WTC11 (cell line): ENCODE results near the gene PDAP1. TPM values are rescaled to one million over a fixed set of nuclear protein-coding genes. Genes with fewer than 3 reads are reported as not detected.

Experiments
- ATAC-seq: fragments of 200-7000 bp; cut with Tn5 transposase; 2 replicates; pipeline ENCODE4 v1.10.0; 2021; ENCODE audit warnings: mild to moderate bottlenecking, moderate library complexity
- CTCF ChIA-PET: fragments of 300-600 bp; sonication (Branson Sonifier 250); formaldehyde crosslinking; loops from one replicate; lab custom pipeline; 2021; ENCODE audit warnings: antibody characterized with exemption; lab: Charles Lee
- POLR2A ChIA-PET: fragments of 350-600 bp; sonication (Branson Sonifier 250); formaldehyde crosslinking; loops from one replicate; lab custom pipeline; 2021; ENCODE audit warnings: antibody characterized with exemption; lab: Charles Lee
- DNase-seq: peaks from one replicate; pipeline ENCODE4 v3.0.0; 2021; ENCODE audit warnings: low spot score
- H3K27ac Mint-ChIP-seq: 2 replicates; pipeline ENCODE4 v1.8.0; 2021; ENCODE audit warnings: mixed read lengths
- H3K27me3 Mint-ChIP-seq: 2 replicates; pipeline ENCODE4 v1.8.0; 2021; ENCODE audit warnings: low read depth, mild to moderate bottlenecking, moderate library complexity, mixed read lengths
- H3K36me3 Mint-ChIP-seq: 2 replicates; pipeline ENCODE4 v1.8.0; 2021; ENCODE audit warnings: mixed read lengths
- H3K4me1 Mint-ChIP-seq: 2 replicates; pipeline ENCODE4 v1.8.0; 2022; ENCODE audit warnings: mixed read lengths
- H3K4me3 Mint-ChIP-seq: 2 replicates; pipeline ENCODE4 v1.8.0; 2021; ENCODE audit warnings: mild to moderate bottlenecking, moderate library complexity, mixed read lengths
- H3K9me3 Mint-ChIP-seq: 2 replicates; pipeline ENCODE4 v1.8.0; 2021; ENCODE audit warnings: mixed read lengths
- FOXK1 ChIP-seq: sonication (generic); formaldehyde crosslinking; IDR thresholded peaks from 2 replicates; pipeline ENCODE4 v1.8.0; 2022; ENCODE audit warnings: mild to moderate bottlenecking, moderate library complexity, missing genetic modification reagents
- PRDM15 ChIP-seq: sonication (generic); formaldehyde crosslinking; IDR thresholded peaks from 2 replicates; pipeline ENCODE4 v1.8.0; 2022; ENCODE audit warnings: missing genetic modification reagents
- STAT6 ChIP-seq: sonication (generic); formaldehyde crosslinking; conservative IDR thresholded peaks from 2 replicates; pipeline ENCODE4 v1.8.1; 2023; ENCODE audit warnings: mild to moderate bottlenecking, low read depth, missing genetic modification reagents, moderate library complexity
- ZNF121 ChIP-seq: sonication (generic); formaldehyde crosslinking; IDR thresholded peaks from 2 replicates; pipeline ENCODE4 v1.8.0; 2023; ENCODE audit warnings: missing genetic modification reagents
- ZNF532 ChIP-seq: fragments of 250-450 bp; sonication (Bioruptor Pico); IDR thresholded peaks from 2 replicates; pipeline ENCODE4 v1.9.0; 2021; ENCODE audit warnings: mild to moderate bottlenecking, borderline replicate concordance
- total RNA-seq: library from RNA; stranded (reverse); gene quantifications from 3 replicates; pipeline ENCODE4 v1.2.3, GENCODE V29; 2021

PDAP1 gene
- total RNA-seq, 1 experiment from 2014 or later, result 177 TPM

GRCh38 chr7:99429756-99430155, 21.4 kb upstream of the PDAP1 start (continued):
- no peak for TF ChIP-seq STAT6 (CRISPR knock-in tag)
- no peak for TF ChIP-seq FOXK1 (CRISPR knock-in tag)

GRCh38 chr7:99428972-99429566, 20.7 kb upstream of the PDAP1 start:
- CTCF ChIA-PET, result interaction anchor here (0.6 kb wide), 1 partner anchor 9 kb away, joined by 3 read pairs; no protein-coding TSS in a partner anchor
- peaks cover 68% of the 10 kb centered on the region for H3K36me3 Mint-ChIP-seq

More at GRCh38 chr7:99428972-99429566, 20.7 kb upstream of the PDAP1 start:
- no peak overlapping the region for H3K27ac Mint-ChIP-seq
- TF ChIP-seq PRDM15 (no peak), ZNF121 (peak; percentile 75), ZNF532 (CRISPR knock-in tag) (no peak)
- TF ChIP-seq, all 79 proteins: peak for 1
- POLR2A ChIA-PET, result interaction anchor here (0.9 kb wide), 1 partner anchor 20 kb away, joined by 3 read pairs; the partner anchor contains the start of genes BUD31 and PDAP1
- ATAC-seq, result no peak
- Mint-ChIP-seq H3K4me1 (no peaks in the 10 kb centered on the region), H3K27me3 (no peaks in the 10 kb centered on the region), H3K4me3 (no peak overlapping the region), H3K9me3 (no peaks in the 10 kb centered on the region)
- no peak for DNase-seq
